Measurements from ENCODE around the gene KCTD8. TPM values are rescaled to one million over a fixed set of nuclear protein-coding genes. Genes with fewer than 3 reads are reported as not detected.

Gene KCTD8
- total RNA-seq, 1 experiment from 2014 or later = 1.1 TPM

DNA sequence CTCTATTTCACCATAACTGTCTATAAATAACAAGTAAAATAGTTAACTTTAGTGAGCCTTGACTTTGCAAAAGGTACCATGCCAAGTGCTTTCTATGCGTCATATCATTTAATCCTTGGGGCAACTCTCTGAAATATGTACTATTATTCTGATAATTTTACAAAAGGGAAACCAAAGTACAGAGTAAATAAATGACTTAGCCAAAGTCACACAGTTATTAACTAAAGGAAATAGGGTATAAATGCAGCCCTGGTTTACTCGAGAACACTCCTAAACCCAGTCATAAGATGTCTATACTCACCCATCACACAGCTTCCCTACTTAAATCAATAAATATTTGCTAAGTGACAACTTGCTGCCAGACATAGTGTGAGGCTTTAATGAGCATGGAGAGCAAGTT lies 14.4 kb downstream of the KCTD8 start:
- no peak overlapping the region for H2BK120ac ChIP-seq (ENCODE audit: low read depth, low read length, poor library complexity, severe bottlenecking)
- Mint-ChIP-seq H3K36me3 (ENCODE audit: insufficient read depth in 1 of 3, low read depth in 3 of 3) (no peaks in the 10 kb centered on the region; a peak in 2 of 7 replicates), H3K4me3 (no peak overlapping the region), H3K4me1 (peaks cover 0 to 10% of the 10 kb centered on the region in 2 experiments; a peak in 2 of 4 replicates), H3K9me3 (no peaks in the 10 kb centered on the region), H3K27me3 (ENCODE audit: low read depth) (no peaks in the 10 kb centered on the region), H3K27ac (no peak overlapping the region)
- no peak overlapping the region for H2BK20ac ChIP-seq (ENCODE audit: low read depth, low read length, poor library complexity, severe bottlenecking)
- TF ChIP-seq CTCF (conservative IDR thresholded peaks at IDR 0.05) = no peak
- no peak overlapping the region for H3K9ac ChIP-seq (ENCODE audit: extremely low read depth, insufficient read length, low read length)
- no peak overlapping the region for H2BK5ac ChIP-seq (ENCODE audit: insufficient read length, low read length)
- no peak overlapping the region for H4K8ac ChIP-seq (replicated peaks; ENCODE audit: insufficient read length, low read depth, low read length)
- no peak overlapping the region for H3K4ac ChIP-seq (ENCODE audit: low read depth, low read length)
- no peaks in the 10 kb centered on the region for H4K20me1 ChIP-seq (ENCODE audit: control insufficient read depth, insufficient read depth, insufficient read length)
- no peak for DNase-seq
- no CpG with 5 or more reads among the region's 2 CpGs for WGBS (ENCODE audit: extremely low coverage, insufficient read length, low lambda C conversion rate)
- no peak overlapping the region for H3K27ac ChIP-seq (ENCODE audit: insufficient read length, low read depth, low read length)
- H3K4me2 ChIP-seq (ENCODE audit: insufficient read depth, insufficient read length, low read length) = no peak overlapping the region
- no peak overlapping the region for H2BK12ac ChIP-seq (ENCODE audit: insufficient read length, low read depth, low read length)
- H4K5ac ChIP-seq (ENCODE audit: insufficient read length, low read depth, low read length) = no peak overlapping the region
- no peak overlapping the region for H2AK5ac ChIP-seq (ENCODE audit: insufficient read length, low read length)
- no peaks in the 10 kb centered on the region for H3K9me3 ChIP-seq (ENCODE audit: control insufficient read depth, low read depth, low read length)
- H2BK15ac ChIP-seq (ENCODE audit: low read depth, low read length) = no peak overlapping the region
- H3T11ph ChIP-seq (ENCODE audit: low read length) = no peak overlapping the region
- no peak overlapping the region for H3K18ac ChIP-seq (ENCODE audit: insufficient read length, low read depth, low read length)
- no peak overlapping the region for H3K56ac ChIP-seq (ENCODE audit: insufficient read length, low read depth, low read length)
- H3K23ac ChIP-seq (ENCODE audit: insufficient read length, low read depth, low read length) = no peak overlapping the region
- no peaks in the 10 kb centered on the region for H3K23me2 ChIP-seq (ENCODE audit: insufficient read length, low read depth, low read length, poor library complexity, severe bottlenecking)
- H4K91ac ChIP-seq (ENCODE audit: insufficient read length, low read depth, low read length) = no peak overlapping the region
- H3K27me3 ChIP-seq (ENCODE audit: insufficient read depth, low read length) = no peaks in the 10 kb centered on the region
- no peak overlapping the region for H3K14ac ChIP-seq (ENCODE audit: insufficient read depth, low read length)
- no peaks in the 10 kb centered on the region for H3K4me1 ChIP-seq (ENCODE audit: insufficient read depth, low read length)
- H2AFZ ChIP-seq (ENCODE audit: low read length) = no peak overlapping the region
- H3K79me2 ChIP-seq (ENCODE audit: insufficient read depth, low read length) = no peaks in the 10 kb centered on the region
- no peaks in the 10 kb centered on the region for H3K79me1 ChIP-seq (ENCODE audit: insufficient read depth, low read depth, low read length, poor library complexity, severe bottlenecking)

Data from H9 (cell line).